GM23338 (cell line): ENCODE measurements around the gene CTNNA3.

Experiments used
- EZH2 ChIP-seq: fragments of 200-600 bp; sonication (generic); IDR thresholded peaks from one replicate; pipeline ENCODE4 v1.8.0; 2017; ENCODE audit warnings: antibody characterized with exemption, mild to moderate bottlenecking, low read depth; ENCODE audit not compliant: unreplicated experiment
- EZH2phosphoT487 ChIP-seq: fragments of 200-600 bp; sonication (generic); IDR thresholded peaks from one replicate; pipeline ENCODE4 v1.8.1; 2018; ENCODE audit warnings: antibody characterized with exemption; ENCODE audit not compliant: unreplicated experiment
- POLR2AphosphoS5 ChIP-seq: IDR thresholded peaks from 2 replicates; pipeline ENCODE4 v1.6.1; 2016; ENCODE audit warnings: antibody characterized with exemption, low read depth
- STAT1 ChIP-seq: IDR thresholded peaks from one replicate; pipeline ENCODE4 v1.6.1; 2016; ENCODE audit warnings: antibody characterized with exemption; ENCODE audit not compliant: unreplicated experiment
- TF ChIP-seq, protein P1 (sequence below), 2 experiments: fragments of 200-600 bp in 1 of 2; sonication (generic) in 1 of 2; conservative IDR thresholded peaks; 2 replicates each; pipeline versions ENCODE4 v1.5.1 to v1.6.1; 2016 to 2017; ENCODE audit warnings: antibody characterized with exemption in 2 of 2, low read depth in 2 of 2, mild to moderate bottlenecking in 2 of 2, moderate library complexity in 1 of 2

DNA sequence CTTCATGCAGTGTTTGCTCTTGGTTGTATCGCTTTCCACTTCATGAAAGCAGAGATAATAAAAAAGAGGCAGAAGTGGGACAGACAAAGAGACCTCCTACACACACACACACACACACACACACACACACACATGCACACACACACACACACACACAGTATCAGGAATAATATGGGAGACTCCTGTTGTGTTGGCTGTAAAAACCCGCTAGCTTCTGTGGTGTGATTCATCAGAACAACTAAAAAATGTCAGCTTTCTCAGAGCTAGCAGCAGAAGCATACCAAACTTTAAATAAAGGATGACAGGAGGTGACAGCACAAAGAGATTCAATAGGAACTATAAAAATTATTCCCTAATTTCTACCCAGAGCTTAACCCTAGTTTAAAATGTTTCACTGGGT lies 918.3 kb downstream of the CTNNA3 start:
- TF ChIP-seq POLR2AphosphoS5 (no peak), STAT1 (no peak), EZH2 (no peak), EZH2phosphoT487 (no peak)
- TF ChIP-seq, protein P1, sequence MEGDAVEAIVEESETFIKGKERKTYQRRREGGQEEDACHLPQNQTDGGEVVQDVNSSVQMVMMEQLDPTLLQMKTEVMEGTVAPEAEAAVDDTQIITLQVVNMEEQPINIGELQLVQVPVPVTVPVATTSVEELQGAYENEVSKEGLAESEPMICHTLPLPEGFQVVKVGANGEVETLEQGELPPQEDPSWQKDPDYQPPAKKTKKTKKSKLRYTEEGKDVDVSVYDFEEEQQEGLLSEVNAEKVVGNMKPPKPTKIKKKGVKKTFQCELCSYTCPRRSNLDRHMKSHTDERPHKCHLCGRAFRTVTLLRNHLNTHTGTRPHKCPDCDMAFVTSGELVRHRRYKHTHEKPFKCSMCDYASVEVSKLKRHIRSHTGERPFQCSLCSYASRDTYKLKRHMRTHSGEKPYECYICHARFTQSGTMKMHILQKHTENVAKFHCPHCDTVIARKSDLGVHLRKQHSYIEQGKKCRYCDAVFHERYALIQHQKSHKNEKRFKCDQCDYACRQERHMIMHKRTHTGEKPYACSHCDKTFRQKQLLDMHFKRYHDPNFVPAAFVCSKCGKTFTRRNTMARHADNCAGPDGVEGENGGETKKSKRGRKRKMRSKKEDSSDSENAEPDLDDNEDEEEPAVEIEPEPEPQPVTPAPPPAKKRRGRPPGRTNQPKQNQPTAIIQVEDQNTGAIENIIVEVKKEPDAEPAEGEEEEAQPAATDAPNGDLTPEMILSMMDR (conservative IDR thresholded peaks at IDR 0.05; ENCODE audit: low read depth in 2 of 2): no peak
